Uterus (tissue), 4 donors: ENCODE results near the gene GLP2R. TPM values are rescaled to one million over a fixed set of nuclear protein-coding genes. Genes with fewer than 3 reads are reported as not detected.

Experiments used
- DNase-seq, 2 donors: peaks; one replicate each; pipeline ENCODE4 v3.0.0-alpha.2; 2019 to 2020
- H3K27ac ChIP-seq, 2 donors: fragments of 200-600 bp; sonication (generic); 1 replicate in 1 of 2; 2 replicates in 1 of 2; pipeline ENCODE4 v1.5.1; 2016 to 2018
- H3K27me3 ChIP-seq, 2 donors: fragments of 200-600 bp; sonication (generic); one replicate each; pipeline ENCODE4 v1.5.1; 2018 to 2019; ENCODE audit warnings: control low read depth in 1 of 2
- H3K36me3 ChIP-seq, 2 donors: fragments of 200-600 bp; sonication (generic); one replicate each; pipeline ENCODE4 v1.5.1; 2019; ENCODE audit warnings: control low read depth in 1 of 2
- H3K4me1 ChIP-seq, 2 donors: fragments of 200-600 bp; sonication (generic); one replicate each; pipeline ENCODE4 v1.5.1; 2018 to 2019; ENCODE audit warnings: control low read depth in 1 of 2
- H3K4me3 ChIP-seq, 2 donors: fragments of 200-600 bp; sonication (generic); 1 replicate in 1 of 2; 2 replicates in 1 of 2; pipeline ENCODE4 v1.5.1; 2018 to 2019; ENCODE audit warnings: mild to moderate bottlenecking in 1 of 2
- H3K9me3 ChIP-seq, 2 donors: fragments of 200-600 bp; sonication (generic); one replicate each; pipeline ENCODE4 v1.5.1; 2019; ENCODE audit warnings: control low read depth in 1 of 2
- CTCF ChIP-seq, 4 experiments: fragments of 200-600 bp in 2 of 4; fragments of 450-650 bp in 2 of 4; sonication (generic) in 2 of 4; IDR thresholded peaks; one replicate each; pipeline ENCODE4 v1.5.1; 2016 to 2019; ENCODE audit warnings: antibody characterized with exemption in 4 of 4, mild to moderate bottlenecking in 2 of 4, moderate library complexity in 1 of 4
- POLR2A ChIP-seq, 2 donors: fragments of 450-650 bp; IDR thresholded peaks; one replicate each; pipeline ENCODE4 v1.6.1; 2016; ENCODE audit warnings: antibody characterized with exemption in 2 of 2, mild to moderate bottlenecking in 1 of 2, moderate library complexity in 1 of 2
- intact Hi-C: fragments of 100-400 bp; cut with DNase I; formaldehyde crosslinking; loops from one replicate; pipeline ENCODE4 v1.15.1; 2023; ENCODE audit warnings: low total_unique reads
- total RNA-seq, 4 donors: library from RNA; depleted of rRNA in 3 of 4; stranded (reverse); fragments of >200 nt in 3 of 4; gene quantifications; one replicate each; pipeline versions ENCODE4 v1.1.0 to v1.2.4, GENCODE V29; 2014 to 2023
- donor health status: DM: yes; HTN: yes; CAD: no.

The GLP2R gene
- total RNA-seq, 4 donors from 2014 or later, result under 0.01 to 12.7 (median 0.43) TPM

GRCh38 chr17:9824797-9825338 lies 856 bp upstream of the GLP2R start:
- no peak overlapping the region for H3K4me3 ChIP-seq
- no peaks in the 10 kb centered on the region for H3K27me3 ChIP-seq
- no peaks in the 10 kb centered on the region for H3K9me3 ChIP-seq
- H3K36me3 ChIP-seq, result no peaks in the 10 kb centered on the region
- no peak overlapping the region for H3K27ac ChIP-seq
- no peak for TF ChIP-seq POLR2A (IDR thresholded peaks at IDR 0.05)
- no peak for TF ChIP-seq CTCF (IDR thresholded peaks at IDR 0.05)
- no peak for DNase-seq
- intact Hi-C loops, result no loop called here
- peaks cover 0 to 6% of the 10 kb centered on the region in 2 donors for H3K4me1 ChIP-seq

GRCh38 chr17:9828296-9829295 lies 2.9 kb downstream of the GLP2R start:
- no peak for TF ChIP-seq CTCF (IDR thresholded peaks at IDR 0.05)
- TF ChIP-seq POLR2A (IDR thresholded peaks at IDR 0.05), result no peak
- peak in 1 of 2 donors; percentile 35 for DNase-seq
- Histone ChIP-seq H3K27me3 (no peaks in the 10 kb centered on the region), H3K9me3 (no peaks in the 10 kb centered on the region), H3K4me3 (no peak overlapping the region), H3K36me3 (no peaks in the 10 kb centered on the region), H3K4me1 (peaks cover 0 to 10% of the 10 kb centered on the region in 2 donors), H3K27ac (peak overlapping the region; percentile 63 to 83)
- intact Hi-C loops, result no loop called here

GRCh38 chr17:9829343-9829742 lies 3.6 kb downstream of the GLP2R start:
- intact Hi-C loops, result no loop called here
- H3K4me1 ChIP-seq, result peaks cover 0 to 10% of the 10 kb centered on the region in 2 donors

GRCh38 chr17:9830711-9831110 lies 5.0 kb downstream of the GLP2R start:
- no peaks in the 10 kb centered on the region for H3K27me3 ChIP-seq
- H3K36me3 ChIP-seq, result no peaks in the 10 kb centered on the region
- DNase-seq, result no peak
- no peak for TF ChIP-seq POLR2A (IDR thresholded peaks at IDR 0.05)
- TF ChIP-seq CTCF (IDR thresholded peaks at IDR 0.05), result no peak
- H3K4me1 ChIP-seq, result peaks cover 0 to 10% of the 10 kb centered on the region in 2 donors
- intact Hi-C loops, result no loop called here
- peak overlapping the region; percentile 63 to 83 for H3K27ac ChIP-seq
- no peak overlapping the region for H3K4me3 ChIP-seq
- H3K9me3 ChIP-seq, result no peaks in the 10 kb centered on the region

More at GRCh38 chr17:9829343-9829742, 3.6 kb downstream of the GLP2R start:
- H3K27me3 ChIP-seq, result no peaks in the 10 kb centered on the region
- TF ChIP-seq POLR2A (IDR thresholded peaks at IDR 0.05) (no peak), CTCF (IDR thresholded peaks at IDR 0.05) (no peak)
- no peak for DNase-seq
- no peaks in the 10 kb centered on the region for H3K36me3 ChIP-seq
- H3K9me3 ChIP-seq, result no peaks in the 10 kb centered on the region
- peak overlapping the region; percentile 63 to 83 for H3K27ac ChIP-seq
- H3K4me3 ChIP-seq, result no peak overlapping the region

GRCh38 chr17:9833922-9834321 lies 8.2 kb downstream of the GLP2R start:
- intact Hi-C loops, result no loop called here
- H3K4me3 ChIP-seq, result no peak overlapping the region
- DNase-seq, result no peak
- TF ChIP-seq POLR2A (IDR thresholded peaks at IDR 0.05), result no peak
- no peak for TF ChIP-seq CTCF (IDR thresholded peaks at IDR 0.05)
- H3K36me3 ChIP-seq, result no peaks in the 10 kb centered on the region
- no peaks in the 10 kb centered on the region for H3K9me3 ChIP-seq
- H3K27me3 ChIP-seq, result no peaks in the 10 kb centered on the region
- H3K4me1 ChIP-seq, result peaks cover 0 to 10% of the 10 kb centered on the region in 2 donors
- H3K27ac ChIP-seq, result no peak overlapping the region
